IPS-11a (cell line): ENCODE data around the gene TFEB.

Source experiments
- H3K4me3 ChIP-seq: one replicate; pipeline ENCODE4 v1.5.1; 2013; ENCODE audit warnings: low read depth, low read length, control low read depth

Gene TFEB

DNA sequence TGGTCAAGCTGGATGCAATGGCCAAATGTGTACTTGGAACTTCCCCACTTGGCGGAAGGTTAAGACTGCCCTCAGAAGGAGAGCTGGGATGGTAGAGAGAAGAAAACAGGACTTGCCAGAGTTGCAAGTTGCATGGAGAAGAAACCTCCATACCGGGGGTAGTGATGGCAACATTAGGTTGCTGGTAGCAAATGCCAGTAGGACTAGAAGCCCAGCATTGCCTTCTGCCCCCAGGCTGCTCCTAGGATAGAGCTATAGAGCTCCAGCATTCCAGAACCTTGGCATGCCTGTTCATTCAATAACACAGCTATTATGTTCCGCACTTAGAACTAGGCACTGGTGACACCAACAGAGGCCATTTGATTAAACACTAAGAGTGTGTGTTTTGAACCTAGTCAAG is 26.6 kb downstream of the TFEB start:
- no peak overlapping the region for H3K4me3 ChIP-seq

DNA sequence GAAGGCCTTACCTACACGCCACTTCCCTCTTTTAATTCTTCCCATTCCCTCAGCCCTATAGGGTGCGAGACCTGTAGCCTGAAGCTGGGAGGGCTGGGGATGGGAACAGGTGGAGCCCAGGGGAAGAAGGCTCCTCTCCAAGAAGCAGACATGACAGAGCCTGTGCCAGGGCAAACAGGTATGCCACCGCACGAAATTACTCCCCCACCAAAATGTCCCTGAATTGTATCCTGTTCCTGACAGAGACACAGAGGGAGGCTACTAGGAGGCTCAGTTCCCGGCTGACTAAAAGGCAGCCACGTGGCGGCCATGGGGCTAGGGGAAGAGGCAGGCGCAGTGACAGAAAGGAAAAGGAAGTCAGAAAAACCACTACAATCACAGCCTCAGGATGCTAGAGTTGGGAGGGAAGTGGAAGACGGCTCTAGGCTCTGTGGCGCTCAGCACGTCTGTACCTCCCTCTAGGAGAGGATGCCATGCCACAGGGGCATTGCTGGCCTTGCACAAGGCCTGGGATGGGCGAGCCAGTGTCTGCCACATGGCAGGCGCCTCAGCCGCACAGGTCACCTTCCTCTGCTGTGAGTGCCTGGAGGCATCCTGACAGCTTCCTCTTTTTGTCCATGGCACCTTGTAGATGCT is 27.7 kb downstream of the TFEB start:
- no peak overlapping the region for H3K4me3 ChIP-seq

DNA sequence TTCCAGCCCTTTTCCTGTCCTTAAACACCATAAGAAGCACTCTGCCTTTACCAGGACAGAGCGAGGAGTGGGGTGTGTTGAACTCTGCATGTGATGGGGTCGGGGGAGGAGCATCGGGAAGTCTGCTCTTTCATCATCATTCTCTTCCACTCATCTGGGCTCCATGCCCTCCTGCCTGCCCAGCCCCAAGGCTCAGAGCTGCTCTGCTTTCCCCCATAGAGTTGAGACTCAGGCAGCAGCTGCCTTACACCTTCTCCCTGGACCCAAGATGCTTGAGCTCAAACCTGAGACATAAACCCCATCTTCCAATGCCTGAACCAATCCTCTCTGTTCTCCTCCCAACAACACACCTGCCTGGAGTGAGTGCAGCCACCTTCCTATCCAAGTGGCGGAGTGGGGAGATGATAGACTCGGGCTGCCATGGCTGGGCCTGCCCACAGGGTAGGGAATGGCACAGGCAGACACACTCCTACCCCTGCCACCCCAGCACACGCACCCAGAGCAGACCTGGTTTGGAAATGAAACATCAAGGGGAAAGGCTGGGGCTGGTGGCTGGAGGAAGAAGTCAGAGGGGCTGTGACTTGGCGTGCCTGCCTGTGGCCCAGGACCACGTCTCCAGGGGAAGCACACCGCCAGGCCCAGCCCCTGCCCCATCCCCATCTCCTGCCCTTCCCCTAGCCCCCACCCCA is 28.4 kb downstream of the TFEB start:
- H3K4me3 ChIP-seq: no peak overlapping the region

DNA sequence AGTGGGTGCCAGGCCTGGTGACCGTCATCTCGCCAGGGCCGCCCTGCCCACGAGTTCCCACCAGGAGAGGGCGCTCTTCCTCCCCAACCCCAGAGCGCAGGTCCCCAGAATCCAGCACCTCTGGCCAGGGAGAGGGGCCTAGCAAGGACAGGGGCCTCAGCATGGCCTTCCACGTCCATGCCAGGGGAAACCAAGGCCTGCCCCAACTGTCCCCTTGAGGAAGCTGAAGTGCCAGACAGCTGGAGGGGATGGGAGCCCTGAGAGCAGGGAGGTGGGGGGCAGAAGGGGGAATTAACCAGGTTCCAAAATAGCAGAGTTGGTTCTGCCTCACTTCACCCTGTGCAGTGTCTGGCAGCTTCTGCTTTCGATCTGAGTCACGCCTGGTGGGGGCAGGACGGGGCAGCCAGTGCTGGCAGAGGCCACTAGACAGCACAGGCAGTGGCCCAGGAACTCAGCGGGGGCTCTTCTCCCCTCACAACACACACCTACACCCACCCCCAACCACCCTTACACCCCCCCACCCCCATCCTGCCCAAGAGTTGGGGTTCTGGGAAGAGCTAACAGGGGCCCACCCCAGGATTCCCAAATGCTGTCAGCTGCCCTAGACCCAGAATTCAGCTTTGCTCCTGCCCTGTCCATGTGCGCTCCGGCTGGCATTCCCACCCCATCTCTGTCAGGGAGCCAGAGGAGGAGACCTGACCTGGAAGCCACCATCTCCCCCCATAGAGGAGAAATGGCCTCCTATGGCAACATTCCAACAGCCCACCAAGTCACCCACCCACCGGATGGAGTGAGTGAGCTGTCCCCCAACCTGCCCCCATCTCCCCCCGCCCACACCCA is 29.2 kb downstream of the TFEB start:
- H3K4me3 ChIP-seq: no peak overlapping the region

DNA sequence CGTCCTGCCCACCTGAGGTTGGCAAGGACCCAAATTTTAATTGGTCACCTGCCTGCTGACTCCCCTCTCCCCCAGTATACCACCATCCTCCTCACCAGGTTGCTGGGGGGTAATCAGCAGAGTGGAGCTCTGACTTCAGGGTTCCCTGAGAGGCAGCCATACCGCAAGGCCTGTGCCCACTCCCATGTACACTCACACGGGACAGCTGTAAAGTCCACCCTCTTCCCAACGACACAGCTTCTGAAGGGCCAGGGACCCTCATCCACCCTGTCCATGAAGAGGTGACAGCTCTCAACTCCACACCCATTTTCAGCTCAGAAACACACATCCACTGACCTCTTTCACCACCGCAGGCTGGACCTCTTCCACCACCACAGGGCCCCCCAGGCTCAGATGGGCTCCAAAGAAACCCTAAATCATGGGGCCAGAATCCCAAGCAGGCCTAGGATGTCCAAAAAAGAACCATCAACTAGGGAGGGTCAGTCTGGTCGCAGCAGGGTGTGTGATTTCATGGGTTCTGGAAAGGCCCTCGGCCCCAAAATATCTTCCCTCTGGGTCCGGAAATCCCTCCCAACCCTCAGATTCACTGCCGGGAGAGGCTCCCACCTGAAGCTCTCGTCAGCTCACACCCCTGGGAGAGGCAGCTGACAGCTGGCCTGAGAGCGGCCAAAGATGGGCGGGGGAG is 30.0 kb downstream of the TFEB start:
- H3K4me3 ChIP-seq: no peak overlapping the region

DNA sequence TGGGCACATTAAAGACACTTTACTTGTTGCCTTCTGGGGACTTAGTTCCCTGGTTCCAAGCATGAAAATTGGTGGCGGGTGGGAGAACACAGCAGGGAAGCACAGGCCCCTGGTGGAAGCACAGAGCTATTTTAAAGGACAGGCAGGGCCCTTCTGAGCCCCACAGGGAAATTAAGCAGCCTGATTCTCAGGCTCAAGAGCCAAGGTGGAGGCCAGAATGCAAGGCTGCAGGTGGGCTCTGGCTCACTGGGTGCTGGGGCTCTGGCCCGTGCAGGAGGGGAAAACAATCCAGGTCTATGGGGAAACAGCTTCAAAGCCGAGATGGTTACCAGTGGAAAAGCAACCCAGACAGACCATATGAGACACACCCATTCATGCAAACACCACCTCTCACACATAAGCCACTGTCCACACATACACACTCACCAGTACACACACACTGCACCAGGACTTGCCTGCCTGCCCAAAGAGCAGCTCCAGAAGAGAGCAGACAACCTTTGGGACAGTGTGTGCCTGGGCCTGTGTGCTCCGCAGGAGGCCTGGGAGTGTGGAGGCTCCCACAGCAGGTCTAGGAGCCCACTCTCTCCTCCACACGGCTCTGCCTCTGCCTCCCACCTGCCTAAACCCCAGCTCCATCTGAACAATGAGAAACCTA is 30.6 kb downstream of the TFEB start:
- H3K4me3 ChIP-seq: no peak overlapping the region

DNA sequence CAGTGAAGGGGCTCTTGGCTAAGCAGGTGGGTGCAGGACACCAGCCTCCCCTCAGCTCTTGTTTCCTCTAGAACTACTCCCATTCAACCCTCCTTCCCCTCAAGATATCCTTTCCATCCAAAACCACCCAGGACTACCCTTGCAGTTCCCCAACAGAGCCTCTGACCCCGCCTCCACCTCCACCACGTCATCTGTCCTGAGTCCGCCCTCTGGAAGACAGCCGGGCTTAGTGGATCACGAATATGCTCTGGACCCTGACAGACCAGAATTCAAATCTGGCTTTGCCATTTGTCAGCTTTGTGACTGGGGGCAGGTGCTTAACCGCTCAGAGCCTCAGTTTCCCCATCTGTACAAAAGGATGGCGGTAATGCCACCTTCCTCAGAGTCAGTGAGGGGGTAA is 31.4 kb downstream of the TFEB start:
- H3K4me3 ChIP-seq: no peak overlapping the region

DNA sequence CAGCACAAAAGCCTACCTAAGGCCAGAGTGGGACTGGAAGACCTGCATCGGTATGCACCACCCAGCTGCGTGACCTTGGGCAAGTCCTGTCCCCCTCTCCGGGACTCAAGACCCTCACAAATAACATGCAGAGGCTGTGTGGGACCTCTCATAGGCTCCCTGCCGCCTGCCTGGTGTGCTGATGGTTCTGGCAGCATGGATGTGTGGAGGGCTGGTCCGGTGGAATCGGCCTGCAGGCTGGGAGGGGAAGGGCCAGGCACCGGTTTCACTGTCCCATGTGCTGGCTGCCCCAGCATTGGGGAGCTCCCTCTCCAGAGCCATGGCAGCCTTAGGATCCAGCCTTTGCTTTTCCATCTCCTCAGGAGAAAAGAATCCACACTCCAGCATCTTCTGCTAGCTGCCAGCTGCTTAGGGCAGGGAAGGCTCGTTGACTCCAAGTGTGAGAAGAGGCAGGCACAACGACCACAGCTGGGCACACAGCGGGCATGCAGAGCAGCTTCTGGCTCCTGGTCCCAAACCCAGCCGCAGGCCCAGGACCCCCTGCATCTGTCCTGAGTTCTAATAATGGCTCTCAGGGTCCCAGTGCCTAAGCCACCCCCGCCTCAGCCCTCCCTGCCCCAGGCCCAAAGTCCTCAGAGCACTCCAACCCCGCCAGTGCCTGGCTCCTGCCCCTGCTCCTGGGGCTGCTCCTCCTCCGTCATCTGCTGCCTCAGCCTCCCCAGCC is 32.5 kb downstream of the TFEB start:
- no peak overlapping the region for H3K4me3 ChIP-seq

DNA sequence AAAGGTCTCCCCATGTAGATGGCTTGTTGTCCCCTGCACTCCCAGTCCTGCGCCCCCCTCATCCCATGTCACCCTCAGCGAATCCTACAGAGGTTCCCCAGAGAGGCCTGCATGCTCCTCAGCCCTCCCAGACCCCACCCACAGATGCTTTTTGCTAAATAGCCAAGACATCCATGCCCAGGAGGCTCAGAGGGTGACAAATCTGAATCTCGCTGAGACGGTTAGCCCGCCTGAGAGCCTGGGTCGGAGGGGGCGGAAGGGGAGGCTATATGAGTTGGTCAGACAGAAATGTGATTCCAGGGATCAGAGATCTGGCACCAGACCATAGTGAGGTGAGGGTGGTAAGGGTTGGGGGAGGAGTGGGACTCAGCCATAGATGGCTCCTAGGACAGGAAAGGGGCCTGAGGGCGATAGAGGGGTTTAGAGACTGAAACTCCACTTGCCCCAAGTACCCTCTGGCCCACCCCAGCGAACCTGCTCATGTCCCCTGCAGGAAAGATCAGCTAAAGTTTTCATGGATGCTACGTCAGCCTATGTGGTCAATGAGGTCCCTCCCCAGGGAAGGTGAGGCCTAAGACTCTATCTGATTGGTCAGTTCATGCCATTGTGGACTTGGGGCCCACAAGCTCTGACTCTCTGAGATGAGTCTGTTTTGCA is 33.2 kb downstream of the TFEB start:
- no peak overlapping the region for H3K4me3 ChIP-seq

DNA sequence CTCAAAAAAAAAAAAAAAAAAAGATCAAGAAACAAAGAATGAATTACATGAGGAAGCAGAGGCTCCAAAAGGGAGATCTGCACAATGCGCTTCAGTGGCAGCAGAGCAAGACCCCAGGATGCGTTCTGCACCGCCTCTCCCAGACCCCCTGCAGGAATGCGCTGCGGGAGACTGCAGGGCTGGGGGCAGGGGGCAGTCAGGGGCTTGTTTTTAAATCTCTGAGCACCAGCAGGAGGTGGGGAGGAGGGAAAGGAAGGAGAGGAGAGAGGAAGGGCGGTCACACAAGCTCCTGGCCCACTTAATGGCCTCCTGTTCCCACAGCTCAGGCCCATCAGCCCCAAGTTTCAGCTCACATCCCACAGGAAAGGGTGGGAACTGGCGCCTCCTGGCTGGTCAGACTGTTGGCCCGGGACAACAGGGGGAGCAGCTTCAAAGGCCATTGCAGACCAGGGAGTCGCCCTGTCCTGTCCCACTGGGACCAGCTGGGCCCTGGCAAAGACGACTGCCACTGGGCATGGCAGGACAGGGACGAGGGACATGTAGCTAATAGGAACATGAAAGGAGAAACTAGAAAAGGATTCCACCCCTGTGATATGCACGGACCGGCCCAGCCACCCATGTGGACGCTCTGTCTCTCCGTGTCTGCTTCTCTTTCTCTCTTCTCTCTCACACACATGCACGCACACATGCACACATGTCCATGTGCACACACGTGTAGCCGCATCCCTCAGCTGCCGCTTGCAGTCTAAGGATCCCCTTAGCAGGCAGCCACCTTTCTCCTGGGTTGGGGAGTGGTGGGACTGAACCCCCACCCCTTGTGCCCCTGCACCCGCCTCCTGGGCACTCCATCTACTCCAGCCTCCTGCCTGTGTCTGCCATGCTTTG is 34.7 kb downstream of the TFEB start:
- no peak overlapping the region for H3K4me3 ChIP-seq

DNA sequence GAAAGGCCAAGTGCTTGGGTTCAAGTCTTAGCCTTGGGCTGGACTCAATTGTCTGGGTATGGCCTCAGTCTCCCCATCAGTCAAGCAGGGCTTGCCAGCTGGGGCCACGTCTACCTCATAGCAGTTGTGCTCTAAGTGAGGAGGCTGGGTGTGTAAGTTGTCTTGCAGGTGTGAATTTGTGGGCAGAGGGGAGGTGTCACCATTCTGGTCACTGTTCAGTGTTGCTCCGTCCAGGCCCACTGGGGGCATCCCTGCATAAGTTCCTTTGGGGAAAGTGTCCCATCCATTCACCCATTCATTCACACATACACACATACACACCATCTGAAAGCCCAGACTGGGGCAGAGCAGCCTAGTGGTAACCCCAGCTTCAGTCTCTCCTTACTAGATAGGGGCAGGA is 36.3 kb downstream of the TFEB start:
- no peak overlapping the region for H3K4me3 ChIP-seq

DNA sequence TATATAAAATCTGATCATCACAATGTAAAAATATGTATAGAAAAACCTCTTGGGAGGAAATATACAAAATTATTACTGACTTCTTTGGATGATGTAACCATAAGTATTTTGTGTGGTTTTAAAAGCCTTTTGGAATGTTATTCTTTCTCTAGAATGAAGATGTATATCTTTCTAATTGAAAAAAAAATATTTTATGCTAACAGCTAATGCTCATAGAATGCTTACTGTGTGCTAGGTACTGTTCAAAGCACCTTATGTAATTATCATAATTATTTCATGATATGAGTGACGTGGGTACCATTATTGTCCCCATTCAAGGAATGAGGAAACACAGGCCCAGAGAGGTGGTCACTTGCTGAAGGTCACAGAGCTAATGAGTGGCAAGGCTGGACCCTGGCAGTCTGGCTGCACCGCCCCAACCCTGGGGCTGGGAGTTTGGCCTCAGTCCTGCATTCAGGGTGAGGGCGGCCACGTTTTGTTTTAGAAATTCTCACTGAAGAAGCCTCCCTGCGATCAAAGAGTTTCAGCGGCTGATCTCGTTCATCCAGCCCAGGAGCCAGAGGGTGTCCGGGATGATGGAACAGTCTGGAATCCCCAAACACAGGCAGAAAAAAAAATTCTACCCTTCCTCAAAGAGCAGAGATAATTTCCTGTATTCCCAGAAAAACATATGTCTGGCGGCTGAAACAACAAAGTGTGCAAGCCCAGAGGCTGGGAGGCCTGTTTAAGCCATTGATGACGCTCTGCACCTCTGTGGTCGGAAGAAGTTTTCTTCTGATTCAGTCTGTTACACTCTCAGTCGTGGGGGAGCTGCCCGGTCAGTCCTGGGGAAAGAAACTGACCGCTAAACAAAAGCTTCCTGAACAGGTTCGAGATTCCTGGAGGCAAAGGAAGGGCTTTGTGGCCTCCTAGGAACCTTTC is 37.3 kb downstream of the TFEB start:
- H3K4me3 ChIP-seq: no peak overlapping the region

DNA sequence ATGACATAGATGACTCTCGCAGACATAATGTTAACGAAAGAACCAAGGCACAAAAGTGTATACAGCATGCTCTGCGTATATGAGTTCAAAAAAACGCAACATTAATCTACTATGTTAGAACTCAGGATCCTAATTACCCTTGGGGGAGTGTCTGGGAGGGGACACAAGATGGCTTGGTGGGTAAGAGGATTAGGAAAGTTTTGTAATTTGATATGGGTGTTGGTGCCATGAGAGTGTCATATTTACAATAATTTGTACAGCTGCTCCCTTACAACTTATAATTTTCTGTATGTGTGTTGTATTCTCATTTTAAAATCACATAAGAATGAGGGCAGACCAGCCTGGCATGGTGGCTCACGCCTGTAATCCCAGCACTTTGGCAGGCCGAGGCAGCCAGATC is 38.6 kb downstream of the TFEB start:
- H3K4me3 ChIP-seq: no peak overlapping the region

DNA sequence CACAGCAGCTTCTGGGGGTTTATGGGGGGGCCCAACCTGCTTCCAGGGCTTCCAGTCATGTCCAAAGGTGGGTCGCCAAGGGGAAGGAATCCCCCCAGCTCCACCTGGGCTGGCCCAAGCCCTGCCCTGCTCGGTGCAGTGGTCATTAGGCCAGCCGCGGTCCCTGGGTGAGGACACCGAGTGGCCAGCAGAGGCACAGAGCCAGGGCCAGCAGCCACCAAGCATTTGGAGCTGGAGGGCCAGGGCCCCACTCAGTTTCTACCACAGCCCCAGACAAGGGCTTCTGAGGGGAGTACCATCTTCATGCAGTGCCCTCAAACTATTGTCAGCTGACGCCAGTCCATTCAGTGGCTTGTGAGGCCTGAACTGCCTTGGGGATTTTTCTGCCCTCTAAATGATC is 39.6 kb downstream of the TFEB start:
- H3K4me3 ChIP-seq: no peak overlapping the region

DNA sequence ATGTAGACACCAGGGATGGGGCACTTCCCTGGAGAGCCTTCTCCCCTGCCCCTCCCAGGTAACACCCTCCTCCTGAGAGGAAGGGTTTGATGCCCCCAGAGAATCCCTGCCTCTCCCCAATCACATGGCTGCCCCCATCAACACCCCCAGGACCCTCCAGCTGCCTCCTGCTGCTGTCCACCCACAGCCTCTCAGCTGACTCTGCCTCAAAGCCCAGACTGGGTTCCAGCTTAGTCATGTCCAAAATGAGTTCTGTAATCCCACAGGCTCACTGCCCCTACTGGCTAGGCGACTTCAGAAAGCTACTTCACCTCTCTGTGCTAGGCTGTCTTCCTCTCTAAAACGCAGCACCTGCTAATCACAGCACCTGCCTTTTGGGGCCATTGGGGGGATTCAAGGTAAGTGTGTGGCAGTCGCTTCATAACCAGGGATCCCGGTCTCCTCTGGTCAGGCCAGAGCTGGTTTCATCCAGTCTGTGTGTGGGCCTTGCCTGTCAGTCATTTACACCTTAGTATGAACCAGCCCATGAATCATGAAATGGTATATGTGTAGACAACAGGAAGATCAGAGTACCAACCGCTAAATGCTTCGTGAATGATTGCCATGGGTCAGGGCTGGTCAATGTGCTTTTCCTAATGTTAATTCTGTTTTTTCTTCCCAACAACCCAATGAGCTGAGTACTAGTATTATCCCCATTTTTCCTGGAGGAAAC is 40.4 kb downstream of the TFEB start:
- no peak overlapping the region for H3K4me3 ChIP-seq

DNA sequence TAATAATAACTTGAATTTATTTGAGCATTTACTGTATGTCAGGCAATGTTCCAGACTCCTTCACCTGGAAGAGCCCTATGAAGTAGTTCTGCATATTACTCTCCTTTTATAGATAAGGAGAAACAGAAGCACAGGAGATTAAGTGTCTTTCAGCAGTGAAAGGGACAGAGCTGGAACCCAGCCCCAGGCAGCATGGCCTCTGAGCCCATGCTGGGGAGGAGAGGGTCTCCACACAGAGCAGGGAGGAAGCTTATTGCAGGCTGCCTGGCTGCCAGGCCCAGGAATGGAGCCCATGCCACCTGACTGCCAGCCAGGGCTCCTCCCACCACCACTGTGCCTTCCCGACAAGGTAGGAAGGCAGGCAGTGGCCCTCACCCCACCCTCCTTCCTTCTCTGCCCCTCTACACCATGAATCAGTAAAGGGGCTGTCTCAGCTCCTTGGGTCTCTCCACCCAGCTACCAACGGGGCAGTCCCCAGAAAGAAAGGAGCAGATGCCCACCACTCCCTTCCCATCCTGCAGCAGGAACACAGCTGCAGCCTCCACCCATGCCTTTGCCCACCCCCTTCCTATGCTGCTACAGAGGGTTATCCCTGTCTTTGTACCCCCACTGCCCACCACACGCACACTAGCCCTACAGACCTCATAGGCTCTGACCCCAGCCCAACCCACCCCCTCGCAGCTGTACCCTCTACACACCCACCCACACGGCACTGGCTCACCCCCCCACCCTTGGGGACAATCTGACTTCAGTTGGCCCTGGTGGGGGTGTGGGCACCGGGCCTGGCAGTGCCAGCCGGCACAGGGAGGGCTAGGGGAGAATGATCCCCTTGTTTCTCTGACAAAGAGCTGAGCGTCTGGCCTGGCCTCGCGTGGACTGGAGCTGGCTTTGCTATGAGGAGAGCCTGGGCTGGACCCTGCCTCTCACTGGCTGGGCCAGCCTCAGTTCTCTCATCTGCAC is 41.8 kb downstream of the TFEB start:
- no peak overlapping the region for H3K4me3 ChIP-seq
